ENCODE results near the gene CARS1. TPM values are rescaled to one million over a fixed set of nuclear protein-coding genes. Genes with fewer than 3 reads are reported as not detected.

CARS1 gene
- total RNA-seq, 1 experiment from 2014 or later = 67.6 TPM

- Mint-ChIP-seq H3K36me3 (ENCODE audit: insufficient read depth, unreplicated experiment) (peaks cover 28% of the 10 kb centered on the region), H3K27ac (ENCODE audit: unreplicated experiment) (no peak overlapping the region), H3K4me1 (ENCODE audit: low read depth, unreplicated experiment) (peaks cover 9% of the 10 kb centered on the region), H3K4me3 (ENCODE audit: low read depth, unreplicated experiment) (no peak overlapping the region), H3K9me3 (ENCODE audit: low read depth, unreplicated experiment) (no peaks in the 10 kb centered on the region), H3K27me3 (ENCODE audit: unreplicated experiment) (no peaks in the 10 kb centered on the region)
- intact Hi-C loops (cut with micrococcal nuclease; ENCODE audit: unreplicated experiment) = no loop called here
- no peak for TF ChIP-seq CTCF (IDR thresholded peaks at IDR 0.05; ENCODE audit: unreplicated experiment)
- BruUV-seq (replicated peaks) = no TSS peak
- DNase-seq = no peak
- CTCF ChIA-PET = no interaction called here
Observed at GRCh38 chr11:2981130-2981529, 76.1 kb downstream of the CARS1 start.

- Mint-ChIP-seq H3K27ac (ENCODE audit: unreplicated experiment) (no peak overlapping the region), H3K9me3 (ENCODE audit: low read depth, unreplicated experiment) (no peaks in the 10 kb centered on the region), H3K36me3 (ENCODE audit: insufficient read depth, unreplicated experiment) (peaks cover 31% of the 10 kb centered on the region), H3K4me3 (ENCODE audit: low read depth, unreplicated experiment) (no peak overlapping the region), H3K4me1 (ENCODE audit: low read depth, unreplicated experiment) (peaks cover 9% of the 10 kb centered on the region), H3K27me3 (ENCODE audit: unreplicated experiment) (no peaks in the 10 kb centered on the region)
- no peak for TF ChIP-seq CTCF (IDR thresholded peaks at IDR 0.05; ENCODE audit: unreplicated experiment)
- BruUV-seq (replicated peaks) = no TSS peak
- CTCF ChIA-PET = no interaction called here
- DNase-seq = no peak
- intact Hi-C loops (cut with micrococcal nuclease; ENCODE audit: unreplicated experiment) = no loop called here
Observed at GRCh38 chr11:2980168-2980840, 76.9 kb downstream of the CARS1 start.

GRCh38 chr11:2977113-2977512, 80.1 kb downstream of the CARS1 start:
- no peak for DNase-seq
- no peak overlapping the region for H3K27ac Mint-ChIP-seq (ENCODE audit: unreplicated experiment)
- no peak for TF ChIP-seq CTCF (IDR thresholded peaks at IDR 0.05; ENCODE audit: unreplicated experiment)
- peaks cover 7% of the 10 kb centered on the region for H3K4me1 Mint-ChIP-seq (ENCODE audit: low read depth, unreplicated experiment)
- intact Hi-C loops (cut with micrococcal nuclease; ENCODE audit: unreplicated experiment) = no loop called here
- H3K27me3 Mint-ChIP-seq (ENCODE audit: unreplicated experiment) = no peaks in the 10 kb centered on the region
- no TSS peak for BruUV-seq (replicated peaks)
- H3K36me3 Mint-ChIP-seq (ENCODE audit: insufficient read depth, unreplicated experiment) = peaks cover 51% of the 10 kb centered on the region
- no peak overlapping the region for H3K4me3 Mint-ChIP-seq (ENCODE audit: low read depth, unreplicated experiment)
- no peaks in the 10 kb centered on the region for H3K9me3 Mint-ChIP-seq (ENCODE audit: low read depth, unreplicated experiment)
- CTCF ChIA-PET = no interaction called here

- H3K27me3 Mint-ChIP-seq (ENCODE audit: unreplicated experiment) = no peaks in the 10 kb centered on the region
- H3K4me1 Mint-ChIP-seq (ENCODE audit: low read depth, unreplicated experiment) = peaks cover 1% of the 10 kb centered on the region
- peaks cover 46% of the 10 kb centered on the region for H3K36me3 Mint-ChIP-seq (ENCODE audit: insufficient read depth, unreplicated experiment)
- intact Hi-C loops (cut with micrococcal nuclease; ENCODE audit: unreplicated experiment) = no loop called here
- H3K4me3 Mint-ChIP-seq (ENCODE audit: low read depth, unreplicated experiment) = no peak overlapping the region
- CTCF ChIA-PET = interaction anchor here (1.3 to 1.6 kb wide), 2 partner anchors 16 to 115 kb away, joined by 4 read pairs; partner anchors contain the start of gene NAP1L4
- H3K27ac Mint-ChIP-seq (ENCODE audit: unreplicated experiment) = no peak overlapping the region
- no peak for DNase-seq
- no peak for TF ChIP-seq CTCF (IDR thresholded peaks at IDR 0.05; ENCODE audit: unreplicated experiment)
- H3K9me3 Mint-ChIP-seq (ENCODE audit: low read depth, unreplicated experiment) = no peaks in the 10 kb centered on the region
- BruUV-seq (replicated peaks) = no TSS peak
Observed at GRCh38 chr11:2976294-2977063, 80.7 kb downstream of the CARS1 start.
